ENCODE results near the gene PLXNA4.

DNA sequence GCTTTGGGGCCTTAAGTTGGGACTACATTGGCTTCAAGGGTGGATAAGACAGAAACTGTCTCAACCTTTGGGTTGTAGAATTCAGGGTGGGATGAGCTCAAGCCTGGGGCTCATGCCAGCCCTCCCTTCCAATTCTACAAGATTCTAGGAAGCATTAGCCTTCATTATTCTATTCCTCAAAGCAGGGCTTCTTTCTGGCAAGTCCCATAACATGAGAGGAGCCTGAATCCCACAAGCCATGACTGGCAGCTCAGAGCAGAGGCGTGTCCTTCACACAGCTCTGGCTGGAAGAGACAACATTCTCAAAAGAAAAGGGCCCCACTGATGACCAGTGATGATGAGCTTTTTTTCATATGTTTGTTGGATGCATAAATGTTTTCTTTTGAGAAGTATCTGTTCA lies 187.6 kb downstream of the PLXNA4 start:
- no peak for TF ChIP-seq POLR2AphosphoS5 (IDR thresholded peaks at IDR 0.05; ENCODE audit: low read depth, low read length)
- no peak for TF ChIP-seq POLR2A (IDR thresholded peaks at IDR 0.05; ENCODE audit: low read depth, low read length)
- TF ChIP-seq TAF1 (IDR thresholded peaks at IDR 0.05; ENCODE audit: low read depth, low read length) = no peak
